Heart left ventricle (tissue), 16 donors: Measurements from ENCODE around the gene SPATS2L. TPM values are rescaled to one million over a fixed set of nuclear protein-coding genes. Genes with fewer than 3 reads are reported as not detected.

Source experiments
- ATAC-seq, 4 donors: fragments of 200-7000 bp; cut with Tn5 transposase; one replicate each; pipeline ENCODE4 v1.9.1; 2020 to 2022; ENCODE audit warnings: moderate library complexity in 4 of 4, mild to moderate bottlenecking in 3 of 4, moderate number of reproducible peaks in 1 of 4
- DNase-seq, 5 donors: peaks; one replicate each; pipeline ENCODE4 v3.0.0-alpha.2; 2020
- H3K27ac ChIP-seq, 12 donors: fragments of 200-600 bp; sonication (generic) in 4 of 12; one replicate each; pipeline versions ENCODE4 v1.5.0 to v1.8.0; 2016 to 2022; ENCODE audit warnings: mild to moderate bottlenecking in 2 of 12
- H3K27me3 ChIP-seq, 9 donors: fragments of 200-600 bp; sonication (generic) in 2 of 9; one replicate each; pipeline versions ENCODE4 v1.5.1 to v1.8.0; 2016 to 2022; ENCODE audit warnings: mild to moderate bottlenecking in 3 of 9
- H3K36me3 ChIP-seq, 9 donors: fragments of 200-600 bp; sonication (generic) in 2 of 9; one replicate each; pipeline versions ENCODE4 v1.5.0 to v1.8.0; 2018 to 2022; ENCODE audit warnings: mild to moderate bottlenecking in 2 of 9
- H3K4me1 ChIP-seq, 12 donors: fragments of 200-600 bp; sonication (generic) in 4 of 12; one replicate each; pipeline versions ENCODE4 v1.5.0 to v1.8.0; 2016 to 2022; ENCODE audit warnings: mild to moderate bottlenecking in 3 of 12
- H3K4me3 ChIP-seq, 12 donors: fragments of 200-600 bp; sonication (generic) in 4 of 12; one replicate each; pipeline versions ENCODE4 v1.5.0 to v1.8.0; 2017 to 2022; ENCODE audit warnings: mild to moderate bottlenecking in 9 of 12, moderate library complexity in 4 of 12
- H3K9me3 ChIP-seq, 12 donors: fragments of 200-600 bp; sonication (generic) in 4 of 12; one replicate each; pipeline versions ENCODE4 v1.5.0 to v1.8.0; 2016 to 2022; ENCODE audit warnings: mild to moderate bottlenecking in 1 of 12
- CTCF ChIP-seq, 12 donors: fragments of 200-600 bp; sonication (generic) in 4 of 12; IDR thresholded peaks; one replicate each; pipeline versions ENCODE4 v1.5.0 to v1.8.0; 2018 to 2022; ENCODE audit warnings: antibody characterized with exemption in 12 of 12, mild to moderate bottlenecking in 5 of 12
- POLR2A ChIP-seq, 2 donors: fragments of 450-650 bp; IDR thresholded peaks; one replicate each; pipeline ENCODE4 v1.6.1; 2017; ENCODE audit warnings: antibody characterized with exemption in 2 of 2, mild to moderate bottlenecking in 2 of 2, moderate library complexity in 2 of 2
- WGBS, 4 donors: extraction: QIAGEN DNeasy Blood & Tissue Kit in 2 of 4; methylation state at CpG; one replicate each; pipeline versions ENCODE4 v1.1.5 to v1.1.7; 2013 to 2018; 5-methylcytosine and 5-hydroxymethylcytosine counted together
- intact Hi-C, 10 donors: fragments of 100-400 bp; cut with DNase I; formaldehyde crosslinking; loops; one replicate each; pipeline versions ENCODE4 v1.11.1 to v1.14.2; 2022
- polyA plus RNA-seq, 2 donors: library from polyadenylated mRNA; stranded (reverse); fragments of 200-250 nt; gene quantifications; one replicate each; pipeline ENCODE4 v1.2.3, GENCODE V29; 2013
- total RNA-seq, 9 donors: library from RNA; depleted of rRNA in 2 of 9; stranded (reverse); fragments of >200 nt in 2 of 9; fragmentation: NEBNext Ultra II Directional in 3 of 9; extraction: Animal tissue kit (Norgen Biotek cat#: 25700) in 3 of 9; gene quantifications; one replicate each; pipeline versions ENCODE4 v1.1.0 to v1.2.4, GENCODE V29; 2016 to 2023
- donor health status: ischemic (EF 13 %, LVEDD 7.1; RV severe dilation, severe dysfunction).
- donor health status: healthy with polysubstance abuse.
- donor health status: DM: no; HTN: yes; CAD: no.
- donor health status: DM: no; HTN: no; CAD: no.
- donor health status: ischemic (EF 25% LVEDD 6.9; RV normal size, moderate dysfunction).
- donor health status: ischemic (EF 25% LVEDD 5.7; RV mildly dilated, moderate dysfunction).
- donor health status: healthy.
- donor health status: DM: yes; HTN: yes; CAD: no.
- donor health status: ischemic (EF 35%, LVEDD 5.7; RV mildly dilated, moderate dysfunction).
- donor health status: nonischemic (EF 11% LVEDD 7.7; RV severe dilation, severe dysfunction).
- donor health status: DM: yes; HTN: yes; CAD: no.
- donor health status: PGD.
- donor health status: ischemic (EF 29% LVEDD 5.4; RV normal size, mild dysfunction).
- donor health status: nonischemic (EF 23%, LVEDD 6.1; RV moderate dilation, normal function).

SPATS2L gene
- total and polyA plus RNA-seq, 11 donors = 34.9 to 177 (median 102) TPM

DNA sequence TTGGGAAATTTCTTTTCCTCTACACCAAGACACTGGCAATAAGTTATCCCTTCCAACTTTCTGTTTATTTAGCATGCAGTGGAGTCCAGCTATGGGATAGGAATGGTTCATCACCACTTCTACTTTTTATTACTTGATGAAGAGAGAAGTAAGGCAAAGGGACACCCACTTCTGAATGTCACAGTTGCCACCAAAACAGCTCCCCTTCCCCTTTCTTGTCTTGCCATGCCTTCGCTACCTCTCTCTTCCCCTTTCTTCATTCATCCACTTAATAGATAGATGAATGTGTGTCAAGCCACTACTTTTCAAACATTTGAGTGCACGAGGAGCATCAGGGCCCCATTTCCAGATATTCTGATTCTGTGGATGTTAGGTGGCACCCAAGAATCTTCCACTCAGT lies 143.8 kb downstream of the SPATS2L start:
- intact Hi-C loops = loop anchor here in 1 of 10 donors (10.0 kb wide), 1 partner anchor 145 kb away; the partner anchor contains the start of gene SPATS2L
- ATAC-seq = no peak
- 85 to 96% (median 93%) methylated on average over 2 of the region's 2 CpGs for WGBS, 4 donors

DNA sequence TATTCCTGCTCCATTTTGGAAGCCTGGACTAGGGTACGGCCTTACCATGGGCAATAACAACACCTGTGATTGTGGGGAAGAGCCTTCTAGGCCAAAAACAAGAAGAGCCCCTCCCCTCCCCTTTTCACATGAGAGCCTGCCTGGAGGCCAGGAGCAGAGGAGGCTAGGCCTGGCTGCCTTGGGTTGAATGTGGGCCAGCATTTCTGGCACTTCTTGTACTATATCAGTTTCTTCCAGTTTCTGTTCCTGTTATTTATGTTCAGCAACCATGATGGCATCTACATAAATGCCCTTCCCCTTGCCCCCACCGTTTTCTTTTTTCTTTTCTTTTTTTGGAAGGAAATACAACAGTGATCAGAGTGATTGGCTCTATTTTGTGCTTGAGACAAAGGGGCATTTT lies 145.0 kb downstream of the SPATS2L start:
- DNase-seq = no peak
- peaks cover 0 to 53% (median 10%) of the 10 kb centered on the region in 9 donors for H3K36me3 ChIP-seq
- 87 to 96% (median 92%) methylated on average over 2 of the region's 2 CpGs for WGBS, 4 donors
- intact Hi-C loops = loop anchor here in 1 of 10 donors (10.0 kb wide), 1 partner anchor 147 kb away; the partner anchor contains the start of gene SPATS2L
- H3K4me3 ChIP-seq = no peak overlapping the region
- H3K4me1 ChIP-seq = peaks cover 0 to 25% (median 13%) of the 10 kb centered on the region in 12 donors
- H3K27me3 ChIP-seq = no peaks in the 10 kb centered on the region
- no peak for TF ChIP-seq CTCF (IDR thresholded peaks at IDR 0.05)
- ATAC-seq = no peak
- no peak overlapping the region for H3K27ac ChIP-seq
- H3K9me3 ChIP-seq = no peaks in the 10 kb centered on the region

More for the DNA sequence above, 143.8 kb downstream of the SPATS2L start:
- DNase-seq = no peak
- Histone ChIP-seq H3K27me3 (no peaks in the 10 kb centered on the region), H3K4me3 (no peak overlapping the region), H3K27ac (no peak overlapping the region), H3K36me3 (peaks cover 0 to 63% (median 15%) of the 10 kb centered on the region in 9 donors), H3K4me1 (peaks cover 0 to 13% (median 2%) of the 10 kb centered on the region in 12 donors), H3K9me3 (no peaks in the 10 kb centered on the region)
- TF ChIP-seq POLR2A (IDR thresholded peaks at IDR 0.05) = no peak
- no peak for TF ChIP-seq CTCF (IDR thresholded peaks at IDR 0.05)

DNA sequence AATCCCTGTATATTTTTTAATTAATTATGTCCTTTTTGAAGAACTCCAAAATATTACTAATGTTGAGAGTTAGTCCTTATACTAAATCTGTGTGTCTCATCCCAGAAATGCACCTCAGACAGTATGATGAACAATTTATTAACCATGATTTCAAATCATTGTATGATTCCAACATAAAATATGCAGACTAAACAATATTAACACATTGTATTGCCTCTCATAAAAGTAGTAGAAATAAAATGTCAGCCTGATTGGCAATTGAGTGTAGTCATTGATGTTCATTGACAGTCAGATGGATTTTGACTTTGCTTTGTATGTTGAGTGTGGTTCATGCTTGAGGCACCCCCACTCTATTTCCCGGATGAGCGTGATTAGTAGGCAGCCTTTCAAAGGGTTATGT lies 145.9 kb downstream of the SPATS2L start:
- ATAC-seq = no peak
- WGBS, 4 donors = 91 to 98% (median 96%) methylated on average over 2 of the region's 2 CpGs
- TF ChIP-seq POLR2A (IDR thresholded peaks at IDR 0.05) (no peak), CTCF (IDR thresholded peaks at IDR 0.05) (no peak)

GRCh38 chr2:200453142-200453852 lies 146.8 kb downstream of the SPATS2L start:
- 87 to 94% (median 94%) methylated on average over 8 of the region's 8 CpGs for WGBS, 4 donors
- TF ChIP-seq POLR2A (IDR thresholded peaks at IDR 0.05) = no peak
- no peak for TF ChIP-seq CTCF (IDR thresholded peaks at IDR 0.05)
- ATAC-seq (no peak), DNase-seq (no peak)
- no peak overlapping the region for H3K27ac ChIP-seq
- no peaks in the 10 kb centered on the region for H3K9me3 ChIP-seq
- H3K4me3 ChIP-seq = no peak overlapping the region
- H3K4me1 ChIP-seq = peaks cover 0 to 29% (median 18%) of the 10 kb centered on the region in 12 donors
- H3K36me3 ChIP-seq = peaks cover 0 to 41% (median 6%) of the 10 kb centered on the region in 9 donors
- intact Hi-C loops = loop anchor here in 1 of 10 donors (10.0 kb wide), 1 partner anchor 148 kb away; the partner anchor contains the start of gene SPATS2L
- H3K27me3 ChIP-seq = no peaks in the 10 kb centered on the region

More for the DNA sequence above, 145.9 kb downstream of the SPATS2L start:
- DNase-seq = no peak
- no peaks in the 10 kb centered on the region for H3K9me3 ChIP-seq
- H3K4me1 ChIP-seq = peaks cover 0 to 29% (median 18%) of the 10 kb centered on the region in 12 donors
- peaks cover 0 to 46% (median 10%) of the 10 kb centered on the region in 9 donors for H3K36me3 ChIP-seq
- no peaks in the 10 kb centered on the region for H3K27me3 ChIP-seq
- intact Hi-C loops = loop anchor here in 1 of 10 donors (10.0 kb wide), 1 partner anchor 148 kb away; the partner anchor contains the start of gene SPATS2L
- no peak overlapping the region for H3K4me3 ChIP-seq
- H3K27ac ChIP-seq = no peak overlapping the region
